D721Med (cell line): ENCODE data around the gene FA2H.

Source experiments
- DNase-seq: peaks from one replicate; pipeline ENCODE4 v3.0.0; 2011; ENCODE audit warnings: low spot score; ENCODE audit not compliant: insufficient read length
- FAIRE-seq: peaks from 2 replicates; lab custom pipeline; 2011; peaks lifted over from hg19 to GRCh38; lab: Jason Lieb, UNC
- TF ChIP-seq, protein P1 (sequence below): IDR thresholded peaks from 2 replicates; pipeline ENCODE4 v1.5.1; 2012; ENCODE audit warnings: mild to moderate bottlenecking, control low read depth; ENCODE audit not compliant: insufficient read depth; ENCODE audit errors: missing control alignments

Gene FA2H

GRCh38 chr16:74778646-74779045, 4.0 kb upstream of the FA2H start:
- DNase-seq (no peak), FAIRE-seq (no peak)
- TF ChIP-seq, protein P1, sequence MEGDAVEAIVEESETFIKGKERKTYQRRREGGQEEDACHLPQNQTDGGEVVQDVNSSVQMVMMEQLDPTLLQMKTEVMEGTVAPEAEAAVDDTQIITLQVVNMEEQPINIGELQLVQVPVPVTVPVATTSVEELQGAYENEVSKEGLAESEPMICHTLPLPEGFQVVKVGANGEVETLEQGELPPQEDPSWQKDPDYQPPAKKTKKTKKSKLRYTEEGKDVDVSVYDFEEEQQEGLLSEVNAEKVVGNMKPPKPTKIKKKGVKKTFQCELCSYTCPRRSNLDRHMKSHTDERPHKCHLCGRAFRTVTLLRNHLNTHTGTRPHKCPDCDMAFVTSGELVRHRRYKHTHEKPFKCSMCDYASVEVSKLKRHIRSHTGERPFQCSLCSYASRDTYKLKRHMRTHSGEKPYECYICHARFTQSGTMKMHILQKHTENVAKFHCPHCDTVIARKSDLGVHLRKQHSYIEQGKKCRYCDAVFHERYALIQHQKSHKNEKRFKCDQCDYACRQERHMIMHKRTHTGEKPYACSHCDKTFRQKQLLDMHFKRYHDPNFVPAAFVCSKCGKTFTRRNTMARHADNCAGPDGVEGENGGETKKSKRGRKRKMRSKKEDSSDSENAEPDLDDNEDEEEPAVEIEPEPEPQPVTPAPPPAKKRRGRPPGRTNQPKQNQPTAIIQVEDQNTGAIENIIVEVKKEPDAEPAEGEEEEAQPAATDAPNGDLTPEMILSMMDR, result no peak

- DNase-seq, result no peak
- TF ChIP-seq, protein P1, result no peak
- FAIRE-seq, result no peak
Measured at GRCh38 chr16:74776926-74777325, 2.3 kb upstream of the FA2H start.

- TF ChIP-seq, protein P1, result no peak
- FAIRE-seq, result no peak
- no peak for DNase-seq
Measured at GRCh38 chr16:74775255-74775654, 635 bp upstream of the FA2H start.

GRCh38 chr16:74773446-74774222, 986 bp downstream of the FA2H start:
- TF ChIP-seq, protein P1, result no peak
- FAIRE-seq (no peak), DNase-seq (no peak)

GRCh38 chr16:74771656-74772315, 2.8 kb downstream of the FA2H start:
- FAIRE-seq (no peak), DNase-seq (no peak)
- TF ChIP-seq, protein P1, result no peak

GRCh38 chr16:74770831-74771526, 3.6 kb downstream of the FA2H start:
- DNase-seq (no peak), FAIRE-seq (no peak)
- TF ChIP-seq, protein P1, result no peak
